M059J (cell line): Measurements from ENCODE around the gene HELZ. TPM values are rescaled to one million over a fixed set of nuclear protein-coding genes. Genes with fewer than 3 reads are reported as not detected.

Experiments used
- DNase-seq: peaks from one replicate; pipeline ENCODE4 v3.0.0-alpha.2; 2012; ENCODE audit warnings: low read depth
- total RNA-seq: library from RNA; depleted of rRNA; stranded (reverse); fragments of >200 nt; shearing (Covaris generic); gene quantifications from 2 replicates; pipeline ENCODE4 v1.2.3, GENCODE V29; 2014

The HELZ gene
- total RNA-seq, 1 experiment from 2014 or later = 21.9 TPM

- no peak for DNase-seq
Measured at GRCh38 chr17:67229109-67229955, 15.7 kb downstream of the HELZ start.

GRCh38 chr17:67227488-67227887, 17.5 kb downstream of the HELZ start:
- DNase-seq = no peak

GRCh38 chr17:67225316-67225715, 19.7 kb downstream of the HELZ start:
- DNase-seq = no peak

GRCh38 chr17:67224736-67225135, 20.3 kb downstream of the HELZ start:
- DNase-seq = no peak

- no peak for DNase-seq
Measured at GRCh38 chr17:67223924-67224323, 21.1 kb downstream of the HELZ start.

GRCh38 chr17:67221062-67221998, 23.7 kb downstream of the HELZ start:
- DNase-seq = peak; percentile 46

- peak; percentile 46 for DNase-seq
Measured at GRCh38 chr17:67218385-67218950, 26.5 kb downstream of the HELZ start.

- DNase-seq = no peak
Measured at GRCh38 chr17:67217446-67217845, 27.6 kb downstream of the HELZ start.

GRCh38 chr17:67216578-67217320, 28.2 kb downstream of the HELZ start:
- DNase-seq = no peak

GRCh38 chr17:67215991-67216421, 29.0 kb downstream of the HELZ start:
- no peak for DNase-seq

- peak; percentile 15 for DNase-seq
Measured at GRCh38 chr17:67212714-67213417, 32.1 kb downstream of the HELZ start.

- no peak for DNase-seq
Measured at GRCh38 chr17:67212231-67212630, 32.8 kb downstream of the HELZ start.

- DNase-seq = no peak
Measured at GRCh38 chr17:67211742-67212141, 33.3 kb downstream of the HELZ start.

GRCh38 chr17:67210915-67211314, 34.1 kb downstream of the HELZ start:
- DNase-seq = no peak

- no peak for DNase-seq
Measured at GRCh38 chr17:67208232-67208631, 36.8 kb downstream of the HELZ start.

- no peak for DNase-seq
Measured at GRCh38 chr17:67203818-67204217, 41.2 kb downstream of the HELZ start.

GRCh38 chr17:67202503-67202902, 42.5 kb downstream of the HELZ start:
- no peak for DNase-seq

GRCh38 chr17:67200727-67201301, 44.2 kb downstream of the HELZ start:
- no peak for DNase-seq

GRCh38 chr17:67198131-67198530, 46.9 kb downstream of the HELZ start:
- DNase-seq = no peak

GRCh38 chr17:67197023-67197422, 48.0 kb downstream of the HELZ start:
- DNase-seq = peak; percentile 7

GRCh38 chr17:67196422-67196821, 48.6 kb downstream of the HELZ start:
- no peak for DNase-seq
